H9 (cell line): ENCODE results near the gene CRLF2. TPM values are rescaled to one million over a fixed set of nuclear protein-coding genes. Genes with fewer than 3 reads are reported as not detected.
"Not testable (repeated sequence)": the region's sequence is repeated elsewhere in the genome, so short reads cannot be mapped to it uniquely, and the experiment has no call there.

Source experiments
- DNase-seq: peaks from one replicate; pipeline ENCODE4 v3.0.0-alpha.2; 2017
- H2AFZ ChIP-seq: one replicate; pipeline ENCODE4 v1.6.1; 2013; ENCODE audit warnings: mild to moderate bottlenecking, low read length, control low read depth, moderate library complexity
- H2AK5ac ChIP-seq: 2 replicates; pipeline ENCODE4 v1.6.1; 2013; ENCODE audit warnings: low read length, control low read depth, mixed read lengths; ENCODE audit not compliant: insufficient read length
- H2BK120ac ChIP-seq: one replicate; pipeline ENCODE4 v1.6.1; 2013; ENCODE audit warnings: low read depth, mild to moderate bottlenecking, low read length, control low read depth, inconsistent platforms; ENCODE audit not compliant: poor library complexity, severe bottlenecking
- H2BK12ac ChIP-seq: 2 replicates; pipeline ENCODE4 v1.6.1; 2013; ENCODE audit warnings: low read length, control low read depth, mixed read lengths, low read depth; ENCODE audit not compliant: insufficient read length
- H2BK15ac ChIP-seq: 2 replicates; pipeline ENCODE4 v1.6.1; 2013; ENCODE audit warnings: low read depth, low read length, control low read depth
- H2BK20ac ChIP-seq: one replicate; pipeline ENCODE4 v1.6.1; 2013; ENCODE audit warnings: low read depth, mild to moderate bottlenecking, low read length, control low read depth, inconsistent platforms; ENCODE audit not compliant: poor library complexity, severe bottlenecking
- H2BK5ac ChIP-seq: 2 replicates; pipeline ENCODE4 v1.6.1; 2013; ENCODE audit warnings: low read length, control low read depth, mixed read lengths; ENCODE audit not compliant: insufficient read length
- H3K14ac ChIP-seq: 2 replicates; pipeline ENCODE4 v1.6.1; 2013; ENCODE audit warnings: low read length, control low read depth; ENCODE audit not compliant: insufficient read depth
- H3K18ac ChIP-seq: 2 replicates; pipeline ENCODE4 v1.6.1; 2013; ENCODE audit warnings: low read depth, mild to moderate bottlenecking, mixed read lengths, low read length, control low read depth; ENCODE audit not compliant: insufficient read length
- H3K23ac ChIP-seq: 2 replicates; pipeline ENCODE4 v1.6.1; 2013; ENCODE audit warnings: low read length, control low read depth, mixed read lengths, low read depth; ENCODE audit not compliant: insufficient read length
- H3K23me2 ChIP-seq: 2 replicates; pipeline ENCODE4 v1.6.1; 2013; ENCODE audit warnings: low read depth, mild to moderate bottlenecking, mixed read lengths, low read length, control low read depth; ENCODE audit not compliant: insufficient read length, poor library complexity, severe bottlenecking
- H3K27ac ChIP-seq: 2 replicates; pipeline ENCODE4 v1.5.1; 2013; ENCODE audit warnings: low read length, control low read depth, mixed read lengths, low read depth; ENCODE audit not compliant: insufficient read length
- H3K27me3 ChIP-seq: 2 replicates; pipeline ENCODE4 v1.6.1; 2013; ENCODE audit warnings: low read length, control low read depth, inconsistent platforms; ENCODE audit not compliant: insufficient read depth
- H3K4ac ChIP-seq: 2 replicates; pipeline ENCODE4 v1.6.1; 2013; ENCODE audit warnings: low read depth, mild to moderate bottlenecking, control low read depth, inconsistent platforms, low read length, moderate library complexity
- H3K4me1 ChIP-seq: 2 replicates; pipeline ENCODE4 v1.6.1; 2013; ENCODE audit warnings: low read length, control low read depth, inconsistent platforms; ENCODE audit not compliant: insufficient read depth
- H3K4me2 ChIP-seq: 2 replicates; pipeline ENCODE4 v1.6.1; 2013; ENCODE audit warnings: low read length, control low read depth, mixed read lengths; ENCODE audit not compliant: insufficient read length, insufficient read depth
- H3K56ac ChIP-seq: 2 replicates; pipeline ENCODE4 v1.6.1; 2013; ENCODE audit warnings: low read depth, mild to moderate bottlenecking, mixed read lengths, low read length, control low read depth; ENCODE audit not compliant: insufficient read length
- H3K79me1 ChIP-seq: 2 replicates; pipeline ENCODE4 v1.6.1; 2013; ENCODE audit warnings: low read depth, mild to moderate bottlenecking, moderate library complexity, low read length, control low read depth, inconsistent platforms; ENCODE audit not compliant: insufficient read depth, poor library complexity, severe bottlenecking
- H3K79me2 ChIP-seq: 2 replicates; pipeline ENCODE4 v1.6.1; 2013; ENCODE audit warnings: low read length, control low read depth, inconsistent platforms; ENCODE audit not compliant: insufficient read depth
- H3K9ac ChIP-seq: 2 replicates; pipeline ENCODE4 v1.6.1; 2013; ENCODE audit warnings: low read length, control low read depth, mixed read lengths; ENCODE audit not compliant: insufficient read length; ENCODE audit errors: extremely low read depth
- H3K9me3 ChIP-seq: one replicate; pipeline ENCODE4 v1.6.1; 2013; ENCODE audit warnings: low read depth, low read length, inconsistent platforms; ENCODE audit not compliant: control insufficient read depth
- H3T11ph ChIP-seq: one replicate; pipeline ENCODE4 v1.6.1; 2013; ENCODE audit warnings: mild to moderate bottlenecking, low read length, control low read depth, inconsistent platforms
- H4K20me1 ChIP-seq: one replicate; pipeline ENCODE4 v1.6.1; 2013; ENCODE audit not compliant: control insufficient read depth, insufficient read length, insufficient read depth
- H4K5ac ChIP-seq: 2 replicates; pipeline ENCODE4 v1.6.1; 2013; ENCODE audit warnings: low read depth, mild to moderate bottlenecking, mixed read lengths, low read length, control low read depth; ENCODE audit not compliant: insufficient read length
- H4K8ac ChIP-seq: replicated peaks from 2 replicates; pipeline ENCODE4 v1.6.1; 2013; ENCODE audit warnings: low read length, control low read depth, mixed read lengths, low read depth; ENCODE audit not compliant: insufficient read length
- H4K91ac ChIP-seq: 2 replicates; pipeline ENCODE4 v1.6.1; 2013; ENCODE audit warnings: low read depth, mild to moderate bottlenecking, moderate library complexity, mixed read lengths, low read length, control low read depth; ENCODE audit not compliant: insufficient read length
- H3K27ac Mint-ChIP-seq, 3 experiments: 2 replicates in 2 of 3; 3 replicates in 1 of 3; pipeline ENCODE4 v1.8.0; 2020 to 2021; ENCODE audit warnings: mixed read lengths in 3 of 3, mild to moderate bottlenecking in 1 of 3, moderate library complexity in 1 of 3
- H3K27me3 Mint-ChIP-seq: 2 replicates; pipeline ENCODE4 v1.8.0; 2021; ENCODE audit warnings: low read depth, mild to moderate bottlenecking, moderate library complexity, mixed read lengths
- H3K36me3 Mint-ChIP-seq, 3 experiments: 2 replicates in 2 of 3; 3 replicates in 1 of 3; pipeline ENCODE4 v1.8.0; 2020 to 2021; ENCODE audit warnings: low read depth in 3 of 3, mixed read lengths in 3 of 3; ENCODE audit not compliant: insufficient read depth in 1 of 3
- H3K4me1 Mint-ChIP-seq, 2 experiments: 2 replicates each; pipeline ENCODE4 v1.8.0; 2020; ENCODE audit warnings: mixed read lengths in 2 of 2
- H3K4me3 Mint-ChIP-seq, 2 experiments: 2 replicates in 1 of 2; 3 replicates in 1 of 2; pipeline ENCODE4 v1.8.0; 2020 to 2021; ENCODE audit warnings: mild to moderate bottlenecking in 2 of 2, mixed read lengths in 2 of 2, moderate library complexity in 1 of 2
- H3K9me3 Mint-ChIP-seq, 2 experiments: 2 replicates in 1 of 2; 3 replicates in 1 of 2; pipeline ENCODE4 v1.8.0; 2020; ENCODE audit warnings: mild to moderate bottlenecking in 2 of 2, mixed read lengths in 2 of 2, moderate library complexity in 1 of 2
- CTCF ChIP-seq: fragments of 200-600 bp; sonication (generic); conservative IDR thresholded peaks from 3 replicates; pipeline ENCODE4 v1.8.0; 2021; ENCODE audit warnings: antibody characterized with exemption, mild to moderate bottlenecking
- WGBS: extraction: QIAGEN DNeasy Blood & Tissue Kit; methylation state at CpG from one replicate; pipeline ENCODE4 v1.1.7; 2013; ENCODE audit warnings: missing lambda C conversion rate, low lambda C conversion rate, mixed read lengths; ENCODE audit not compliant: insufficient read length; ENCODE audit errors: extremely low coverage; 5-methylcytosine and 5-hydroxymethylcytosine counted together
- long read RNA-seq: library from polyadenylated mRNA; unstranded; transcript quantifications from one replicate; pipeline ENCODE4 v2.0.0, GENCODE V29; 2020
- total RNA-seq: library from RNA; stranded (reverse); gene quantifications from 2 replicates; pipeline ENCODE4 v1.2.1, GENCODE V29; 2021

Gene CRLF2, protein sequence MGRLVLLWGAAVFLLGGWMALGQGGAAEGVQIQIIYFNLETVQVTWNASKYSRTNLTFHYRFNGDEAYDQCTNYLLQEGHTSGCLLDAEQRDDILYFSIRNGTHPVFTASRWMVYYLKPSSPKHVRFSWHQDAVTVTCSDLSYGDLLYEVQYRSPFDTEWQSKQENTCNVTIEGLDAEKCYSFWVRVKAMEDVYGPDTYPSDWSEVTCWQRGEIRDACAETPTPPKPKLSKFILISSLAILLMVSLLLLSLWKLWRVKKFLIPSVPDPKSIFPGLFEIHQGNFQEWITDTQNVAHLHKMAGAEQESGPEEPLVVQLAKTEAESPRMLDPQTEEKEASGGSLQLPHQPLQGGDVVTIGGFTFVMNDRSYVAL
- not detected in 2 replicates for total RNA-seq
- long read RNA-seq, result 0 reads

DNA sequence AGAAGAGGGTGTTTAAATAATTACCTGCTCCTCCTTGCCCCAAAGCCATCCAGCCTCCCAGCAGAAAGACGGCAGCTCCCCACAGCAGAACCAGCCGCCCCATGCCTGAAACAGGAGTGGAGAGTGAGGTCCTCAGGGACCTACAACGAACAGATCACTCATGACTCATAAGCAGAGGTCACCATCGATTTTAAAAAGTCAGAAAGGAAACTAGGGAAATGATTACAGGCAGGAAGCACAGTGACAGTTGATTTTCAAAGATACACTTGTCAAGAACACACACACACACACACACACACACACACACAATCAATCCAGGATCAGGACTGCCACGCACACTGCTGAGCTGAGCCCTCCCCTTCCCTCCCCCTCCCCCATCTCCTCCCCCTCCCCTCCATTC lies at the start of gene CRLF2:
CRLF2 (minus strand) TSS at position 118 of the 400 bp plus-strand sequence; CDS start at position 103, 15 bp downstream.
- no peaks in the 10 kb centered on the region for H3K79me2 ChIP-seq
- no peak within 1 kb of the TSS for H3K14ac ChIP-seq
- Mint-ChIP-seq H3K9me3 (peaks cover 3 to 4% of the 10 kb centered on the region in 2 experiments; a peak in 3 of 5 replicates), H3K27me3 (no peaks in the 10 kb centered on the region), H3K36me3 (0 out of 7 replicates have a peak, but pooled peaks cover 0 to 4% (median 0%) of the 10 kb centered on the region in 3 experiments), H3K4me1 (peaks cover 3 to 5% of the 10 kb centered on the region in 2 experiments; a peak in 2 of 4 replicates), H3K4me3 (no peak within 1 kb of the TSS), H3K27ac (no peak within 1 kb of the TSS)
- no peaks in the 10 kb centered on the region for H3K9me3 ChIP-seq
- H4K5ac ChIP-seq, result no peak within 1 kb of the TSS
- H2BK20ac ChIP-seq, result no peak within 1 kb of the TSS
- no peak within 1 kb of the TSS for H3K18ac ChIP-seq
- H2BK120ac ChIP-seq, result no peak within 1 kb of the TSS
- WGBS, result no CpG with 5 or more reads among the region's 5 CpGs
- H4K20me1 ChIP-seq, result no peaks in the 10 kb centered on the region
- no peak within 1 kb of the TSS for H4K8ac ChIP-seq
- no peak within 1 kb of the TSS for H2AK5ac ChIP-seq
- no peak within 1 kb of the TSS for H3K9ac ChIP-seq
- no peaks in the 10 kb centered on the region for H3K4me1 ChIP-seq
- H3K23me2 ChIP-seq, result no peaks in the 10 kb centered on the region
- no peak within 1 kb of the TSS for H2AFZ ChIP-seq
- H3K23ac ChIP-seq, result no peak within 1 kb of the TSS
- H3K56ac ChIP-seq, result no peak within 1 kb of the TSS
- H3K79me1 ChIP-seq, result no peaks in the 10 kb centered on the region
- H3T11ph ChIP-seq, result no peak within 1 kb of the TSS
- H3K27me3 ChIP-seq, result no peaks in the 10 kb centered on the region
- H2BK15ac ChIP-seq, result no peak within 1 kb of the TSS
- H2BK12ac ChIP-seq, result no peak within 1 kb of the TSS
- no peak for DNase-seq
- no peak within 1 kb of the TSS for H3K4me2 ChIP-seq
- no peak for TF ChIP-seq CTCF
- H4K91ac ChIP-seq, result no peak within 1 kb of the TSS
- no peak within 1 kb of the TSS for H3K4ac ChIP-seq
- H2BK5ac ChIP-seq, result no peak within 1 kb of the TSS
- H3K27ac ChIP-seq, result no peak within 1 kb of the TSS

GRCh38 chrX:1261771-1262170 lies 49.3 kb upstream of the CRLF2 start:
- Mint-ChIP-seq H3K9me3 (peaks cover 6 to 15% of the 10 kb centered on the region in 2 experiments), H3K36me3 (peaks cover 22 to 42% (median 39%) of the 10 kb centered on the region in 3 experiments), H3K4me1 (peaks cover 12 to 37% of the 10 kb centered on the region in 2 experiments)
- H3K79me1 ChIP-seq, H3K56ac ChIP-seq, H2AFZ ChIP-seq, H4K5ac ChIP-seq, H3K79me2 ChIP-seq, H3K4me1 ChIP-seq, H3K4ac ChIP-seq, H3K18ac ChIP-seq, H4K91ac ChIP-seq, H2BK12ac ChIP-seq, H2BK120ac ChIP-seq, H4K8ac ChIP-seq, H3K27ac ChIP-seq, H3K27me3 Mint-ChIP-seq, H2AK5ac ChIP-seq, H2BK15ac ChIP-seq, H3K23me2 ChIP-seq, H3K14ac ChIP-seq, H3K27ac Mint-ChIP-seq, H3K27me3 ChIP-seq, H3K4me3 Mint-ChIP-seq, H3K9ac ChIP-seq, H3T11ph ChIP-seq, DNase-seq, H2BK5ac ChIP-seq, H3K9me3 ChIP-seq, H2BK20ac ChIP-seq, H3K23ac ChIP-seq, H3K4me2 ChIP-seq, H4K20me1 ChIP-seq: not testable (repeated sequence)
- no CpG with 5 or more reads among the region's 9 CpGs for WGBS
